ENCODE results near the gene DAGLA. TPM values are rescaled to one million over a fixed set of nuclear protein-coding genes. Genes with fewer than 3 reads are reported as not detected.

The DAGLA gene
- total RNA-seq, 3 donors from 2014 or later = 2.4 to 4.5 (median 3.3) TPM

DNA sequence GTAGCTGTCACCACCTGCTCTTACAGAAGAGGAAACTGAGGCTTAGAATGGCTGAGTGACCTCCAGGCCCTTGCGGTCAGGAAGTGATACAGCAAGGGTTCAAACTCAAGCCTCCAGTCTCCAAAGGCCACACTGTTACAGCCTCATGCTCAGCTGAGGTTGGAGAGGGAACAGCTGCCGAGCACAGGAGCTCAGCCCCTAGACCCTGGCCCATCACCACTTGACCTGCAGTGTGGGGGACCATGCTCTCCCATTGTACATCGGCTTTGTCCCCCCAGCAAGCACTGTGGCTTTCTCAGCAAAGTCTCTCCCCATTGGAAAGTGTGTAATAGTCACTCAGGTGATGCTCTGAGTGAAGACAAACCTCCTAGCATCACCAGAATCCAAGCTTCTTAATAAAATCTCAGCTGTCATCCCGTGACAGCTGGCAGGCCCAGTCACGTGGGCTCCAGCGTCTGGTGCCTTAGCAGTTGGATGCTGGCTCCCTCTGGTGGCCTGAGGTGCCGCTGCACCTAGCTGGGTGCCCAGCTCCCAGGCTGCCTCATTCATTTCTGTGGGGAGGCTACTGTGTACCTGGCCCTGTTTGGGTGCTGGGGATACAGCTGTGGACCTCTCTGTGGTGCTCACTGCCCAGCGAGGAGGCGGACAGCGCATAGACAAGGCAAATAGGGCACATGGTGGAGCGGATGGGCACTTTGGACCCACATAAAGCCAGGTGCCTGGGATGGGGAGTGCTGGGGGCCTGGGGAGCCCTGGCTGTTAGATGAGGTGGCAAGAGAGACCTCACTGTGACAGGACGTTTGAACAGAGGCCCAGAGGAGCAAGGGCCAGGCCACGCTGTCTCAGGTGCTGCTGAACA, 53.2 kb downstream of the DAGLA start:
- no peak overlapping the region for H3K4me3 ChIP-seq
- H3K9me3 ChIP-seq = no peaks in the 10 kb centered on the region
- TF ChIP-seq POLR2AphosphoS5 (IDR thresholded peaks at IDR 0.05) (peak; percentile 64 to 82 (median 78)), POLR2A (IDR thresholded peaks at IDR 0.05) (no peak)
- TF ChIP-seq, protein P1, sequence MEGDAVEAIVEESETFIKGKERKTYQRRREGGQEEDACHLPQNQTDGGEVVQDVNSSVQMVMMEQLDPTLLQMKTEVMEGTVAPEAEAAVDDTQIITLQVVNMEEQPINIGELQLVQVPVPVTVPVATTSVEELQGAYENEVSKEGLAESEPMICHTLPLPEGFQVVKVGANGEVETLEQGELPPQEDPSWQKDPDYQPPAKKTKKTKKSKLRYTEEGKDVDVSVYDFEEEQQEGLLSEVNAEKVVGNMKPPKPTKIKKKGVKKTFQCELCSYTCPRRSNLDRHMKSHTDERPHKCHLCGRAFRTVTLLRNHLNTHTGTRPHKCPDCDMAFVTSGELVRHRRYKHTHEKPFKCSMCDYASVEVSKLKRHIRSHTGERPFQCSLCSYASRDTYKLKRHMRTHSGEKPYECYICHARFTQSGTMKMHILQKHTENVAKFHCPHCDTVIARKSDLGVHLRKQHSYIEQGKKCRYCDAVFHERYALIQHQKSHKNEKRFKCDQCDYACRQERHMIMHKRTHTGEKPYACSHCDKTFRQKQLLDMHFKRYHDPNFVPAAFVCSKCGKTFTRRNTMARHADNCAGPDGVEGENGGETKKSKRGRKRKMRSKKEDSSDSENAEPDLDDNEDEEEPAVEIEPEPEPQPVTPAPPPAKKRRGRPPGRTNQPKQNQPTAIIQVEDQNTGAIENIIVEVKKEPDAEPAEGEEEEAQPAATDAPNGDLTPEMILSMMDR (IDR thresholded peaks at IDR 0.05) = peak; percentile 91 to 99 (median 99)
- peaks cover 10% of the 10 kb centered on the region for H3K36me3 ChIP-seq
- intact Hi-C loops (cut with DNase I; ENCODE audit: low total_unique reads) = loop anchor here (10.0 kb wide), 1 partner anchor 59 kb away; no protein-coding TSS in a partner anchor
- peak; percentile 82 to 87 for DNase-seq (ENCODE audit: low spot score in 2 of 2)
- peaks cover 0 to 11% of the 10 kb centered on the region in 2 donors for H3K4me1 ChIP-seq
- H3K27ac ChIP-seq = peak overlapping the region; percentile 53 to 62
- no peaks in the 10 kb centered on the region for H3K27me3 ChIP-seq

DNA sequence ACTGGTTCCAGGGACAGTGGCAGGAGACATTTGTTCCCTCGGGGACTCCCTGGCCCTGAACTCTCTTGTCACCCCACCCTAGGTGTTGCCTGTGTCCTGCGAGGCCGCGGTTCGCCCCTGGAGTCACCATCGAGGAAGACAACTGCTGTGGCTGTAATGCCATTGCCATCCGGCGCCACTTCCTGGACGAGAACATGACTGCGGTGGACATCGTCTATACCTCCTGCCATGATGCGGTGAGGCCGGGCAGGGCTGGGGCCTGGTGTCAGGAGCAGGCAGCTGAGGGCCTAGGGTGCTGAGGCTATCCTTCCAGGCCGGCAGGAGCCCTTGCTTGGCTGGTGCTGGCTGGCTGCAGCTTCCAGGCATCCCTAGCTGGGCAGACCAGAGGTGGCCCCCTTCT, 54.6 kb downstream of the DAGLA start:
- Histone ChIP-seq H3K4me1 (peaks cover 0 to 11% of the 10 kb centered on the region in 2 donors), H3K4me3 (no peak overlapping the region), H3K9me3 (no peaks in the 10 kb centered on the region), H3K27me3 (no peaks in the 10 kb centered on the region), H3K27ac (no peak overlapping the region), H3K36me3 (peaks cover 10% of the 10 kb centered on the region)
- no peak for DNase-seq (ENCODE audit: low spot score in 2 of 2)
- TF ChIP-seq POLR2AphosphoS5 (IDR thresholded peaks at IDR 0.05) = no peak
- TF ChIP-seq POLR2A (IDR thresholded peaks at IDR 0.05) = no peak
- TF ChIP-seq, protein P1 (IDR thresholded peaks at IDR 0.05) = no peak
- intact Hi-C loops (cut with DNase I; ENCODE audit: low total_unique reads) = loop anchor here (10.0 kb wide), 1 partner anchor 60 kb away; no protein-coding TSS in a partner anchor

DNA sequence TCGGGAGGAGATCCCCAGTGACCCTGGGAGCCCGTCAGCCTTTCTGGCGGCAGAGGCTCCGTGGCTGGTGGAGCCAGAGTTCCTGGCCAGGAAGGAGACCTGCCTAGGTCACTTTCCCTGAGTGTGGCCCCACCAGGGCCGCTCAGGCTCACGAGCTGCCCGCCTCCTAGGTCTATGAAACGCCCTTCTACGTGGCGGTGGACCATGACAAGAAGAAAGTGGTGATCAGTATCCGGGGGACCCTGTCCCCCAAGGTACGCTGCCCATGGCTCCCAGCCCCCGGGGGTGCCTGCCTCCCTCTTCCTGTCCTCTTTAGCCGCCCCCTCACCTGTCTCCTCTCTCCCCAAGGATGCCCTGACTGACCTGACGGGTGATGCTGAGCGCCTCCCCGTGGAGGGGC, 55.2 kb downstream of the DAGLA start:
- H3K9me3 ChIP-seq = no peaks in the 10 kb centered on the region
- intact Hi-C loops (cut with DNase I; ENCODE audit: low total_unique reads) = loop anchor here (10.0 kb wide), 1 partner anchor 61 kb away; no protein-coding TSS in a partner anchor
- TF ChIP-seq POLR2AphosphoS5 (IDR thresholded peaks at IDR 0.05) (no peak), POLR2A (IDR thresholded peaks at IDR 0.05) (no peak)
- TF ChIP-seq, protein P1 (IDR thresholded peaks at IDR 0.05) = no peak

DNA sequence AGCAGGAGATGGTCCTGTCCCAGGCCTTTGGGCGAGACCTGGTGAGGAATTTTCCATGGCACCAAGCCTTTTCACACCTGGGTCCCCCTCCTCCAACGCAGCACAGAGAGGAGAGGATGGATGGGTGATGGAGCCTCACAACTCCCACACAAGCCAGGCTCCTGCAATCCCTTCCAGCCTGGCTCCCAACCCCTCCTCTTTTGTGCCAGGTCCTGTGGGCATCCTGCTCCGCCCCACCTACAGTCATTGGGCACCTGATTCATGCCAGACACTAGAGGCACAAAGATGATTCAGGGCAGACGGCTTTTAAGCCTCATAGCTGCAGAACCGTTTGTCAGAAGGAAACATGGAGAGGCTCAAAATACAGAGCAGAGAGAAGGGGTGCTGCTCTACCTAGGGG, 56.1 kb downstream of the DAGLA start:
- no peak overlapping the region for H3K27ac ChIP-seq
- no peaks in the 10 kb centered on the region for H3K9me3 ChIP-seq
- intact Hi-C loops (cut with DNase I; ENCODE audit: low total_unique reads) = loop anchor here (10.0 kb wide), 1 partner anchor 62 kb away; no protein-coding TSS in a partner anchor
- peaks cover 10% of the 10 kb centered on the region for H3K36me3 ChIP-seq
- TF ChIP-seq, protein P1 (IDR thresholded peaks at IDR 0.05) = no peak
- TF ChIP-seq POLR2AphosphoS5 (IDR thresholded peaks at IDR 0.05) (no peak), POLR2A (IDR thresholded peaks at IDR 0.05) (no peak)
- no peak overlapping the region for H3K4me3 ChIP-seq
- H3K27me3 ChIP-seq = no peaks in the 10 kb centered on the region
- peaks cover 0 to 11% of the 10 kb centered on the region in 2 donors for H3K4me1 ChIP-seq
- no peak for DNase-seq (ENCODE audit: low spot score in 2 of 2)

More for the DNA sequence above, 55.2 kb downstream of the DAGLA start:
- Histone ChIP-seq H3K27ac (no peak overlapping the region), H3K4me3 (no peak overlapping the region), H3K27me3 (no peaks in the 10 kb centered on the region), H3K36me3 (peaks cover 10% of the 10 kb centered on the region), H3K4me1 (peaks cover 0 to 11% of the 10 kb centered on the region in 2 donors)
- no peak for DNase-seq (ENCODE audit: low spot score in 2 of 2)

DNA sequence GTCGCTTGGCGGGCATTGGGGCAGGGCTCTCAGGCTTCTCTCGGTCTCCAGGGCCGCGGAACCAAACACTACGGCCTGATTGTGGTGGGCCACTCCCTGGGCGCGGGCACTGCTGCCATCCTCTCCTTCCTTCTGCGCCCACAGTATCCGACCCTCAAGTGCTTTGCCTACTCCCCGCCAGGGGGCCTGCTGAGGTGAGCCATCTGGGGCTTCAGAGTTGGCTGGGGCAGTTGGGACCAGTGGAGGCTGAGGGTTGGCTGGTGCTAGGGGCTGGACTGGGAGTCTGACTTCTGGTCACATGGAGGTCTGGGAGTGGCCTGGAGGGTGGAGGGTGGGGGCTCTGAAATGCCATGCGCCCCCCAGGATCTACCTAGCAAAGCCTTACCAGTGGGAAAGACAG, 56.9 kb downstream of the DAGLA start:
- peaks cover 10% of the 10 kb centered on the region for H3K36me3 ChIP-seq
- no peaks in the 10 kb centered on the region for H3K27me3 ChIP-seq
- no peak overlapping the region for H3K4me3 ChIP-seq
- intact Hi-C loops (cut with DNase I; ENCODE audit: low total_unique reads) = loop anchor here (10.0 kb wide), 1 partner anchor 62 kb away; no protein-coding TSS in a partner anchor
- no peak for DNase-seq (ENCODE audit: low spot score in 2 of 2)
- H3K4me1 ChIP-seq = peaks cover 0 to 10% of the 10 kb centered on the region in 2 donors
- no peaks in the 10 kb centered on the region for H3K9me3 ChIP-seq
- H3K27ac ChIP-seq = no peak overlapping the region
- TF ChIP-seq POLR2A (IDR thresholded peaks at IDR 0.05) (no peak), POLR2AphosphoS5 (IDR thresholded peaks at IDR 0.05) (no peak)
- TF ChIP-seq, protein P1 (IDR thresholded peaks at IDR 0.05) = no peak
